WTC11 (cell line): Measurements from ENCODE around the gene NPPA. TPM values are rescaled to one million over a fixed set of nuclear protein-coding genes. Genes with fewer than 3 reads are reported as not detected.

ENCODE experiments used
- CTCF ChIP-seq: fragments of 200-600 bp; IDR thresholded peaks from 2 replicates; pipeline ENCODE4 v1.8.0; 2022; ENCODE audit warnings: antibody characterized with exemption
- FOXP4 ChIP-seq: sonication (generic); formaldehyde crosslinking; IDR thresholded peaks from 2 replicates; pipeline ENCODE4 v1.8.0; 2022; ENCODE audit warnings: mild to moderate bottlenecking, missing genetic modification reagents
- JUN ChIP-seq: sonication (generic); formaldehyde crosslinking; IDR thresholded peaks from 2 replicates; pipeline ENCODE4 v1.8.0; 2023; ENCODE audit warnings: mild to moderate bottlenecking, missing genetic modification reagents
- MLX ChIP-seq: sonication (generic); formaldehyde crosslinking; IDR thresholded peaks from 2 replicates; pipeline ENCODE4 v1.8.1; 2023; ENCODE audit warnings: mild to moderate bottlenecking, missing genetic modification reagents, moderate library complexity
- PREB ChIP-seq: sonication (generic); formaldehyde crosslinking; IDR thresholded peaks from 2 replicates; pipeline ENCODE4 v1.8.1; 2022; ENCODE audit warnings: mild to moderate bottlenecking, missing genetic modification reagents, moderate library complexity, borderline replicate concordance
- RELA ChIP-seq: sonication (generic); formaldehyde crosslinking; IDR thresholded peaks from 2 replicates; pipeline ENCODE4 v1.8.1; 2022; ENCODE audit warnings: missing genetic modification reagents, mild to moderate bottlenecking, borderline replicate concordance
- SMAD3 ChIP-seq: sonication (generic); formaldehyde crosslinking; IDR thresholded peaks from 2 replicates; pipeline ENCODE4 v1.8.0; 2022; ENCODE audit warnings: missing genetic modification reagents, mild to moderate bottlenecking, borderline replicate concordance
- TCF7 ChIP-seq: sonication (generic); formaldehyde crosslinking; IDR thresholded peaks from 2 replicates; pipeline ENCODE4 v1.8.0; 2022; ENCODE audit warnings: mild to moderate bottlenecking, low read depth, missing genetic modification reagents, moderate library complexity
- total RNA-seq: library from RNA; stranded (reverse); gene quantifications from 3 replicates; pipeline ENCODE4 v1.2.3, GENCODE V29; 2021
- TF ChIP-seq, protein P1 (sequence below): sonication (generic); formaldehyde crosslinking; IDR thresholded peaks from 2 replicates; pipeline ENCODE4 v1.8.0; 2023; ENCODE audit warnings: missing genetic modification reagents, mild to moderate bottlenecking, borderline replicate concordance
- TF ChIP-seq, protein P2 (sequence below): fragments of 250-450 bp; sonication (Bioruptor Pico); IDR thresholded peaks from 2 replicates; pipeline ENCODE4 v1.9.0; 2021; ENCODE audit warnings: mild to moderate bottlenecking, borderline replicate concordance

NPPA gene
- total RNA-seq, 1 experiment from 2014 or later, result not detected

DNA sequence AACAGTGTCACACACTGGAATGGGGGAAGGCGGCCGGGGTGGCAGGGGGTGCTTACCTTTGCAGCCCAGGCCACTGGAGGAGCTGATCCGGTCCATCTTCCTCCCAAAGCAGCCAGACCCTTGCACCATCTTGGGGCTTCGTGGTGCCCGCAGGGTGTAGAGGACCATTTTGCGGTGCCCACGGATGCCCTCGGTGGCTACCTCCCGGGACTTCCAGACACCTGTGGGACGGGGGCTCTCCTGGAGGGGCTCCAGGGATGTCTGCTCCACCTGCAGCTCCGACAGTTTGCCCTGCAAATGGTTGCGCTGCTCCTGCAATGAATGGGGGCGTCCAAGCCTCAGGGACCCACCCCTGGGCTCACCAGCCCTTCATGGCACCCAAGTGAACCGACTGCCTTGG lies 10.6 kb upstream of the NPPA start (continued):
- TF ChIP-seq CTCF, result no peak
- no peak for TF ChIP-seq TCF7 (CRISPR knock-in tag)
- TF ChIP-seq, protein P1, sequence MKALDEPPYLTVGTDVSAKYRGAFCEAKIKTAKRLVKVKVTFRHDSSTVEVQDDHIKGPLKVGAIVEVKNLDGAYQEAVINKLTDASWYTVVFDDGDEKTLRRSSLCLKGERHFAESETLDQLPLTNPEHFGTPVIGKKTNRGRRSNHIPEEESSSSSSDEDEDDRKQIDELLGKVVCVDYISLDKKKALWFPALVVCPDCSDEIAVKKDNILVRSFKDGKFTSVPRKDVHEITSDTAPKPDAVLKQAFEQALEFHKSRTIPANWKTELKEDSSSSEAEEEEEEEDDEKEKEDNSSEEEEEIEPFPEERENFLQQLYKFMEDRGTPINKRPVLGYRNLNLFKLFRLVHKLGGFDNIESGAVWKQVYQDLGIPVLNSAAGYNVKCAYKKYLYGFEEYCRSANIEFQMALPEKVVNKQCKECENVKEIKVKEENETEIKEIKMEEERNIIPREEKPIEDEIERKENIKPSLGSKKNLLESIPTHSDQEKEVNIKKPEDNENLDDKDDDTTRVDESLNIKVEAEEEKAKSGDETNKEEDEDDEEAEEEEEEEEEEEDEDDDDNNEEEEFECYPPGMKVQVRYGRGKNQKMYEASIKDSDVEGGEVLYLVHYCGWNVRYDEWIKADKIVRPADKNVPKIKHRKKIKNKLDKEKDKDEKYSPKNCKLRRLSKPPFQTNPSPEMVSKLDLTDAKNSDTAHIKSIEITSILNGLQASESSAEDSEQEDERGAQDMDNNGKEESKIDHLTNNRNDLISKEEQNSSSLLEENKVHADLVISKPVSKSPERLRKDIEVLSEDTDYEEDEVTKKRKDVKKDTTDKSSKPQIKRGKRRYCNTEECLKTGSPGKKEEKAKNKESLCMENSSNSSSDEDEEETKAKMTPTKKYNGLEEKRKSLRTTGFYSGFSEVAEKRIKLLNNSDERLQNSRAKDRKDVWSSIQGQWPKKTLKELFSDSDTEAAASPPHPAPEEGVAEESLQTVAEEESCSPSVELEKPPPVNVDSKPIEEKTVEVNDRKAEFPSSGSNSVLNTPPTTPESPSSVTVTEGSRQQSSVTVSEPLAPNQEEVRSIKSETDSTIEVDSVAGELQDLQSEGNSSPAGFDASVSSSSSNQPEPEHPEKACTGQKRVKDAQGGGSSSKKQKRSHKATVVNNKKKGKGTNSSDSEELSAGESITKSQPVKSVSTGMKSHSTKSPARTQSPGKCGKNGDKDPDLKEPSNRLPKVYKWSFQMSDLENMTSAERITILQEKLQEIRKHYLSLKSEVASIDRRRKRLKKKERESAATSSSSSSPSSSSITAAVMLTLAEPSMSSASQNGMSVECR, result no peak
- no peak for TF ChIP-seq JUN (CRISPR knock-in tag)
- TF ChIP-seq FOXP4 (CRISPR knock-in tag), result no peak
- TF ChIP-seq RELA (CRISPR knock-in tag), result no peak
- TF ChIP-seq, protein P2, sequence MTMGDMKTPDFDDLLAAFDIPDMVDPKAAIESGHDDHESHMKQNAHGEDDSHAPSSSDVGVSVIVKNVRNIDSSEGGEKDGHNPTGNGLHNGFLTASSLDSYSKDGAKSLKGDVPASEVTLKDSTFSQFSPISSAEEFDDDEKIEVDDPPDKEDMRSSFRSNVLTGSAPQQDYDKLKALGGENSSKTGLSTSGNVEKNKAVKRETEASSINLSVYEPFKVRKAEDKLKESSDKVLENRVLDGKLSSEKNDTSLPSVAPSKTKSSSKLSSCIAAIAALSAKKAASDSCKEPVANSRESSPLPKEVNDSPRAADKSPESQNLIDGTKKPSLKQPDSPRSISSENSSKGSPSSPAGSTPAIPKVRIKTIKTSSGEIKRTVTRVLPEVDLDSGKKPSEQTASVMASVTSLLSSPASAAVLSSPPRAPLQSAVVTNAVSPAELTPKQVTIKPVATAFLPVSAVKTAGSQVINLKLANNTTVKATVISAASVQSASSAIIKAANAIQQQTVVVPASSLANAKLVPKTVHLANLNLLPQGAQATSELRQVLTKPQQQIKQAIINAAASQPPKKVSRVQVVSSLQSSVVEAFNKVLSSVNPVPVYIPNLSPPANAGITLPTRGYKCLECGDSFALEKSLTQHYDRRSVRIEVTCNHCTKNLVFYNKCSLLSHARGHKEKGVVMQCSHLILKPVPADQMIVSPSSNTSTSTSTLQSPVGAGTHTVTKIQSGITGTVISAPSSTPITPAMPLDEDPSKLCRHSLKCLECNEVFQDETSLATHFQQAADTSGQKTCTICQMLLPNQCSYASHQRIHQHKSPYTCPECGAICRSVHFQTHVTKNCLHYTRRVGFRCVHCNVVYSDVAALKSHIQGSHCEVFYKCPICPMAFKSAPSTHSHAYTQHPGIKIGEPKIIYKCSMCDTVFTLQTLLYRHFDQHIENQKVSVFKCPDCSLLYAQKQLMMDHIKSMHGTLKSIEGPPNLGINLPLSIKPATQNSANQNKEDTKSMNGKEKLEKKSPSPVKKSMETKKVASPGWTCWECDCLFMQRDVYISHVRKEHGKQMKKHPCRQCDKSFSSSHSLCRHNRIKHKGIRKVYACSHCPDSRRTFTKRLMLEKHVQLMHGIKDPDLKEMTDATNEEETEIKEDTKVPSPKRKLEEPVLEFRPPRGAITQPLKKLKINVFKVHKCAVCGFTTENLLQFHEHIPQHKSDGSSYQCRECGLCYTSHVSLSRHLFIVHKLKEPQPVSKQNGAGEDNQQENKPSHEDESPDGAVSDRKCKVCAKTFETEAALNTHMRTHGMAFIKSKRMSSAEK, result no peak
- TF ChIP-seq MLX (CRISPR knock-in tag), result no peak
- no peak for TF ChIP-seq PREB (CRISPR knock-in tag)
- no peak for TF ChIP-seq SMAD3 (CRISPR knock-in tag)
- TF ChIP-seq, all 79 proteins: peak for 0
